KMS-11 (cell line): Measurements from ENCODE around the gene NCF2.

Experiments used
- H2AFZ ChIP-seq: fragments of 200-600 bp; sonication (generic); 2 replicates; pipeline ENCODE4 v1.6.1; 2016; ENCODE audit warnings: antibody characterized with exemption, mixed run types, low read depth
- H3K27ac ChIP-seq: fragments of 200-600 bp; sonication (generic); 2 replicates; pipeline ENCODE4 v1.6.1; 2016; ENCODE audit warnings: mild to moderate bottlenecking, mixed run types
- H3K27me3 ChIP-seq: fragments of 200-600 bp; sonication (generic); 2 replicates; pipeline ENCODE4 v1.6.1; 2017; ENCODE audit warnings: mild to moderate bottlenecking, low read depth, mixed run types, moderate library complexity; ENCODE audit not compliant: insufficient read depth
- H3K36me3 ChIP-seq: fragments of 200-600 bp; sonication (generic); 2 replicates; pipeline ENCODE4 v1.6.1; 2017; ENCODE audit warnings: mild to moderate bottlenecking, mixed run types; ENCODE audit not compliant: insufficient read depth
- H3K4me1 ChIP-seq: fragments of 200-600 bp; sonication (generic); 2 replicates; pipeline ENCODE4 v1.6.1; 2016; ENCODE audit warnings: mild to moderate bottlenecking, low read depth, mixed run types; ENCODE audit not compliant: poor library complexity, severe bottlenecking
- H3K4me2 ChIP-seq: fragments of 200-600 bp; sonication (generic); 2 replicates; pipeline ENCODE4 v1.7.0; 2016; ENCODE audit warnings: mild to moderate bottlenecking, mixed run types
- H3K4me3 ChIP-seq: fragments of 200-600 bp; sonication (generic); IDR thresholded peaks from 2 replicates; pipeline ENCODE4 v1.6.1; 2017; ENCODE audit warnings: low read depth, low read length, mixed read lengths; ENCODE audit not compliant: insufficient read depth
- H3K79me2 ChIP-seq: fragments of 200-600 bp; sonication (generic); 2 replicates; pipeline ENCODE4 v1.6.1; 2016; ENCODE audit warnings: low read depth, mixed run types; ENCODE audit not compliant: insufficient read depth
- H3K9ac ChIP-seq: fragments of 200-600 bp; sonication (generic); 2 replicates; pipeline ENCODE4 v1.6.1; 2016; ENCODE audit warnings: mild to moderate bottlenecking, mixed run types
- H4K20me1 ChIP-seq: fragments of 200-600 bp; sonication (generic); 2 replicates; pipeline ENCODE4 v1.6.1; 2016; ENCODE audit warnings: mild to moderate bottlenecking, mixed run types; ENCODE audit not compliant: insufficient read depth
- CTCF ChIP-seq: fragments of 200-600 bp; sonication (generic); conservative IDR thresholded peaks from 2 replicates; pipeline ENCODE4 v1.6.1; 2017; ENCODE audit warnings: low read depth, mild to moderate bottlenecking, antibody characterized with exemption, low read length, moderate library complexity, mixed read lengths

NCF2 gene

DNA sequence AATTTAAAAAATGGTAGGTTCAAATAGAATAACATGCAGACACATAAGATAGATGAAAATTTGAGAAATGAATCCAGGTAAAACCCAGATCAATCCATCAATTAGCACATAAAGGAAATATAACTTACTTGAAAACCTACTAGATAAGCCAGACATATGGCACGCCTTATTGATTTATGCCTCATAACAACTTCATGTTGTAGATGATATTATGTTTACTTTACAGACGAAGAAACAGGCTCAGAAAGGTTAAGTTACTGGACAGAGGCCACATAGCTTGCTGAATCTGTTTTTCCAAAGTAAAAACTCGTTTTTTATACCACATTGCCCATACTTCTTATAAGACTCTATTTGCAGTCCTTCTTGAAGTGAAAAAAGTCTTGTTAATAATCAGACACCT is 22.1 kb upstream of the NCF2 start:
- no peaks in the 10 kb centered on the region for H3K79me2 ChIP-seq
- H3K4me3 ChIP-seq = no peak overlapping the region
- H3K27me3 ChIP-seq = no peaks in the 10 kb centered on the region
- no peak overlapping the region for H3K4me2 ChIP-seq
- no peaks in the 10 kb centered on the region for H4K20me1 ChIP-seq
- no peaks in the 10 kb centered on the region for H3K4me1 ChIP-seq
- no peaks in the 10 kb centered on the region for H3K36me3 ChIP-seq
- no peak for TF ChIP-seq CTCF
- H3K27ac ChIP-seq = no peak overlapping the region
- H3K9ac ChIP-seq = no peak overlapping the region
- no peak overlapping the region for H2AFZ ChIP-seq

GRCh38 chr1:183611021-183611420 is 20.8 kb upstream of the NCF2 start:
- no peak overlapping the region for H3K27ac ChIP-seq
- H2AFZ ChIP-seq = no peak overlapping the region
- H4K20me1 ChIP-seq = no peaks in the 10 kb centered on the region
- no peak for TF ChIP-seq CTCF
- no peaks in the 10 kb centered on the region for H3K79me2 ChIP-seq
- H3K36me3 ChIP-seq = no peaks in the 10 kb centered on the region
- no peak overlapping the region for H3K4me2 ChIP-seq
- no peaks in the 10 kb centered on the region for H3K27me3 ChIP-seq
- no peaks in the 10 kb centered on the region for H3K4me1 ChIP-seq
- no peak overlapping the region for H3K9ac ChIP-seq
- H3K4me3 ChIP-seq = no peak overlapping the region

DNA sequence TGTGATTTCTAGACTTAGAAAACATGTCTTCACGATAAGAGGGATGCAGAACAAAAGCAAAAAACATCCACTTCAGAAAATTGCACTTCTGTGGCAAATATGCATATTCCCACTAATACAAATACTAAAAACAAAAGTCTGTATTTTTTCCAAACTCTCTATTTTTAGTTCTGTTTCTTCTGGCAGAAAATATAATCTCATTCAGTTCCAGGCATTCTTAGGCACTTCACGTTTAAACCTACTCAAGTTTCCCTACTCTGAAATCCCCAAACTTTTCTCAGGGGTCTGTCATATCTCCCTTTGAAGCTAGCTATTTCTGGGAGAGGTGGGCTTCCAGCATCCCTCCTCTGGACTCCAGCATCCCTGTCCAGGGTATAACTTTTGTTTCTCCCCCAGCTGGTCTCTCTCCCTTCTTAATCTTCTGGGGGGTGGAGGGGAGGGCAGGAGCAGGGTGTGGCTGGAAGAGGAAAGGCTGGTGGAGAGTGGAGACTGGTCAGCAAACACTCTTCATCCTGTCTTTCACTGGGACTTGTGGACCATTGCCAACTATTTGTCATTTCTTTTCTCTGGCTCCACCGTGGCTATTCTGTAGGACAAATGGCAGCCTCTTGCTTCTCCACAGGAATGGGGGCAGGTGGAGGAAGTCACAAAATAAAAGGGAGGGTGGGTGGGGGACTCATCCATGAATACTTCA is 19.6 kb upstream of the NCF2 start:
- no peak overlapping the region for H3K9ac ChIP-seq
- no peak overlapping the region for H3K27ac ChIP-seq

GRCh38 chr1:183609313-183609712 is 19.1 kb upstream of the NCF2 start:
- no peak overlapping the region for H3K9ac ChIP-seq
- H3K36me3 ChIP-seq = no peaks in the 10 kb centered on the region
- H3K27me3 ChIP-seq = no peaks in the 10 kb centered on the region
- H3K4me3 ChIP-seq = no peak overlapping the region
- H3K79me2 ChIP-seq = no peaks in the 10 kb centered on the region
- TF ChIP-seq CTCF = peak; percentile 37; the same call in 1 of the 2 replicates
- H3K4me2 ChIP-seq = no peak overlapping the region
- no peaks in the 10 kb centered on the region for H3K4me1 ChIP-seq
- H4K20me1 ChIP-seq = no peaks in the 10 kb centered on the region
- H3K27ac ChIP-seq = no peak overlapping the region
- H2AFZ ChIP-seq = no peak overlapping the region

More for the DNA sequence above, 19.6 kb upstream of the NCF2 start:
- Histone ChIP-seq H2AFZ (no peak overlapping the region), H4K20me1 (no peaks in the 10 kb centered on the region), H3K27me3 (no peaks in the 10 kb centered on the region), H3K36me3 (no peaks in the 10 kb centered on the region), H3K4me1 (no peaks in the 10 kb centered on the region), H3K4me3 (no peak overlapping the region), H3K79me2 (no peaks in the 10 kb centered on the region), H3K4me2 (no peak overlapping the region)
- no peak for TF ChIP-seq CTCF
